DMS 273 (cell line): Measurements from ENCODE around the gene INAVA.

Source experiments
- DNase-seq: peaks from one replicate; lab custom pipeline; 2025; ENCODE audit not compliant: unreplicated experiment; lab: John Stamatoyannopoulos, UW

The INAVA gene, protein sequence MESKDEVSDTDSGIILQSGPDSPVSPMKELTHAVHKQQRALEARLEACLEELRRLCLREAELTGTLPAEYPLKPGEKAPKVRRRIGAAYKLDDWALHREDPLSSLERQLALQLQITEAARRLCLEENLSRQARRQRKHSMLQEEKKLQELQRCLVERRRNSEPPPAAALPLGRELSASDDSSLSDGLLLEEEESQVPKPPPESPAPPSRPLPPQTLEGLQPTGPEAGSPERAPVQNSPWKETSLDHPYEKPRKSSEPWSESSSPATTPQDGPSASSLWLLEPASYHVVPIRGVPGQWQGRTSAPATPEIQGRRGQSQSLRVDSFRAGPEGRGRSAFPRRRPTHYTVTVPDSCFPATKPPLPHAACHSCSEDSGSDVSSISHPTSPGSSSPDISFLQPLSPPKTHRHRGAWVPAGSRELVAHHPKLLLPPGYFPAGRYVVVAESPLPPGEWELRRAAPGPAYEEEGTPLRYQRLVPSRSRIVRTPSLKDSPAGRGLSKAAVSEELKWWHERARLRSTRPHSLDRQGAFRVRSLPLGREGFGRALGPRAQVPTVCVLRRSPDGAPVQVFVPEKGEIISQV

DNA sequence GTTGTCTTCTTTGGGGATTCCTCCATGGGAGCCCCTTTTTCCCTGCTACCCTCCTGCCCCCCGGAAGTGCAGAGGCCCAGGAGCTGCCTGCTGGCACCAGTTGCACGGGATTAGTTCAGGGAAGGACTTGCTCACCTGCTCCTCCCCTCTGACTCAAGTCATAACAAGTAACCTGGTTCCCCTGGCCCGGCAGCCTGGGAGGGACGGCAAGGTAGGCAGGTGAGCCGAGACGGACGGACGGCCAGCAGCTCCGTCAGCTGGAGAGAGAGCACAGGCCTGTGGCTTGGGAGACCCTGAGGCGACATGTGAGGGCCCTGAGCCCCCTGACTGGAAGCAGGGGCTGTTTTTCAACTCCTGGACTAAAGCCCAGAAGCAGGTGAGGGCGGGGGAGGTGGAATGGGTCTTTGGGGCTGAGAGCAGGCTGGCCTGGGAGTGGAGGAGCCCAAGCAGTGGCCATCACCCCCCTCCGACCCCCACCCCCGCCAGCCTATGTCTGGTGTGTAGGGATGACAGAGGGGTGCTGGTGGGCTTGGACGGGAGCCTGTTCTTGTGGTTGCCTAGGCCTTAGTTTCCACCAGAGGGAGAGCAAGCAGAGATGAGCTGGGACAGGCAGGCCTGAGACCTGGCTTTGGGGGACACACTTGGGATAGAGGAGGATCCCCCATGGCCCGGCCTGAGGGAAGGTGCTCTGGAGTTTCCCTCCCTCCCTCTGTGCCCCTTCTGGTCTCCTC is at the start of gene INAVA:
INAVA (plus strand) TSS at position 189 of the 731 bp plus-strand sequence. CDS start 3,501 bp downstream, outside the sequence.
- DNase-seq, result peak; percentile 17

DNA sequence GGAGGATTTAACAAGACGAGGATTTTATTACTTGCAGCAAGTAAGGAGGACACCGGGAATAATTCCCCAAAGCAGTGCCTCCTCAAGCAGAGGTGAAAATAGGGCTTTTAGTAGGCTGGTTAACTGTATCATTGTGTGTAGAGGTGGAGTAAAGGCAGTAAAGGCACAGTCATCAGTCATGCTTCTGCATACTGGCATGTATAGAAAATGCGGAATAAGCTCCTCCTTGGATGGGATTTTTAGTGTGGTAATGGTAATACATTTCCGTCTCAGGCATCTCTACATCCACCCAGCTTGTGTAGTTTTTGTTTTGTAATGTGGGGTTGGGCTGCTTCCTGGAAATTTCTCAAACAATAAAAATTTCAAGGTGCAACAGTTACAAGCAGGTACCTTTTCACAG is 49.3 kb upstream of the INAVA start:
- no peak for DNase-seq

DNA sequence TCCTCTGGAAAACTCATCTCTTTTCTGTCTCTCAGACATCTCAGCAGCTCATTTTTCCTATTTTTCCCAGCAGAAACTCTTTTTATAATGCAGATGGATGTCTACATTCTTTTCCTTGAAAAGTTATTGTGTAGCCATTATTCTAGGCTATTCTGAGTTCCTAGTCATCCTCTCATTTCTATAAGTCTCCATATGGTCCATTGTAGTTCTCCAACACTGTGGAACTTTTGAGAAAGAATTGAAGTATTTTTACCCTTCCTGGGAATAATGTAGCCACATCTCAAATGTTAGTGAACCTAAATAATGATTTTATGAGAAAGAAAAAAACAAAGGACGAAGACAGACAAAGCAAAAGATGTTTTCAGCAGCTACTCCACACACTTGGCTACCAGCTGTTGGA is 48.3 kb upstream of the INAVA start:
- no peak for DNase-seq

DNA sequence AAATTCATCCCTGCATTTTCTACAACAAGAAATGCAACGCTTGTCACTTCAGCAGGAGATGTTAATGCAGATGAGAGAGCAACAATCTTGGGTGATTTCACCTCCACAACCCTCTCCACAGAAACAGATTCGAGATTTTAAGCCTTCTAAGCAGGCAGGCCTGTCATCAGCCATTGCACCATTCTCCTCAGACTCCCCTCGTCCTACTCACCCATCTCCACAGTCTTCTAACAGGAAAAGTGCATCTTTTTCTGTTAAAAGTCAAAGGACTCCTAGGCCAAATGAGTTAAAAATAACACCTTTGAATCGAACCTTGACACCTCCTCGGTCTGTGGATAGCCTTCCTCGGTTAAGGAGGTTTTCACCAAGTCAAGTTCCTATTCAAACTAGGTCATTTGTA is 45.3 kb upstream of the INAVA start:
- DNase-seq, result no peak

DNA sequence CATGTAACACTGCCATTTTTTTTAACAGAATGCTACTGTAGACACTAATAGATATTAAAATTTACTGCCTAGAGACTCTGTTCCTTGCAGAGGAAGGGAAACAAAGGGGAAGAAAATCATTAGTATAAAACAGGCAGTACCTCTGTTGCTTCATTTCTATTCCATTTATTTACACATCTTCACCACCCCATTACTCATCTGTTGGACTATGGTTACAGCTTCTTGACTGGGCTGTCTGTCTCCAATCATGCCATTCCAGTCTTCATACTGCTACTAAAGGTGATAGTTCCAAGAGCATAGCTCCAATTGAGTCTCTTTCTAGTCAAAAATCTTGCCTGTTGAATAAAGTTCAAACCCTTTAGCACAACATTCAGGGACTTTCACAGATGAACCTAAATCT is 44.1 kb upstream of the INAVA start:
- no peak for DNase-seq

DNA sequence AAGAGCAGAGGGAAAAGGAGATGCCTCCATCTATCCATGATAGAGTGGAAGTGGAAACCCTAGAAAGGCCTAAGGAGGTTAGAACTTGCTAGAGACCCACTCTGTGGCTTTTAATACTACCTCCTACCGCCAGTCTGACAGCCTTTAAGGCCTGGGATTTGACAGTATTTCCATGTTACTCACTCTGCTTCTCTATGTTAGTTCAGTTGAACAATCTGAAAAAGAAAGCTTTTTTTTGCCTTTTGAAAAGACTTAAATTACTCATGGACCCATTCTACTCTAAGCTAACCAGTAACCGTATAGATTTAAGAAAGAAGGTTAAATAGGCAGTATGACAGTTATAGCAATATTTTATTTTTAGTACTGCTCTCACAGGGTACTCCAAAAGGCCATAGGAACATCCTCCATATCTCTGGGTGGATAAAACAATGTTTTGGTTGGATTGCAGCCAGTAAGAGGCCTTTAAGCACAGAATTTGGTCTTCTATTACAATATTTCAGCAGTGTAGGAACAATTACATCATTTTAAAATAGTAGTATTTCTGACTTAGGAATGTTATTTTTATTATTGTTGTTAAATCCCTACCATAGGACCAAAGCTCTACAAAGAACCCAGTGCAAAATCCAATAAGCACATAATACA is 37.9 kb upstream of the INAVA start:
- DNase-seq, result no peak

DNA sequence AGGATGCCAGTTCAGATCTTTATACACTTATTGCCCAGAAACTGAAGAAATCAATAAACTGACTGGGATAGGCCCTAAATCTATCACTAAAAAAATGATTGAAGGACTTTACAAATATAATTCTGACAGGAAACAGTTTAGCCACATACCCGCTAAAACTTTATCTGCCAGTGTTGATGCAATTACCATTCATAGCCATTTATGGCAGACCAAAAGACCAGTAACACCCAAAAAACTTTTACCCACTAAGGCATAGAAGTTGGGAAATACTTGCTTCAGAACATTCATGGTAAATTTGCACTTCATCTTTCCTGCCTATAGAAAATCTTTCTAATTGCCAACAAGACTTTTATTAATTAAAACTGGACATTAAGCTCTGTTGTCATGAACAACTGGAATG is 36.9 kb upstream of the INAVA start:
- no peak for DNase-seq

DNA sequence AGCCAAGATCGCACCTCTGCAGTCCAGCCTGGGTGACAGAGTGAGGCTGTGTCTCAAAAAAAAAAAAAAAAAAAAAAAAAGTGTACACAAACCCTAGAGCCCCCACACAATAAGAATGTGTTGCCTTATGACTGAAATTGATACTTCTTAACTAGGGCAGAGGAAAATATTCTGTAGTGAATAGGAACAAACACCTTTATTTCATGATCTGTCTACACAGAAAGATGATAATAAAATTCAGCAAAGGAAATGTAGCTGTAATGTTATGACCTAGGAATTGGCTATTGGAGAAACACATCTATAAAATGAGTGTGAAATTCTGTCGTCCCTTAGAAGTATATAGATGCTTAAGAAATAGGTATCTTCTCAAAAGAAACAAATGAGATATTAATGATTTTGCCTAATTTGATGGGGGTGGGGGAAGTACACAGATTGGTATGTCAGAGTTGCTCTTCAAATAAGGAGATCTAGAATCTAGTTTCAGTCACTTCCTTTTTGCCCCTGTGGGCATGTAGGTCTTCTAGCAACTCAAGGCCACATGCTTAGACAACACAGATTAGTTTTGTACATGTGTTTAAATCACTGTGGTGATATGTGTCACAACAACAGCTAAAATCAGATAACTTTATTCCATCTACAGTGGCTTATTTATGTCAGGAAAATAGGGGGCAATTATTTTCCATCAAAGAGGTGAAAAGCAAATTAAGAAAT is 32.6 kb upstream of the INAVA start:
- peak; percentile 22 for DNase-seq

DNA sequence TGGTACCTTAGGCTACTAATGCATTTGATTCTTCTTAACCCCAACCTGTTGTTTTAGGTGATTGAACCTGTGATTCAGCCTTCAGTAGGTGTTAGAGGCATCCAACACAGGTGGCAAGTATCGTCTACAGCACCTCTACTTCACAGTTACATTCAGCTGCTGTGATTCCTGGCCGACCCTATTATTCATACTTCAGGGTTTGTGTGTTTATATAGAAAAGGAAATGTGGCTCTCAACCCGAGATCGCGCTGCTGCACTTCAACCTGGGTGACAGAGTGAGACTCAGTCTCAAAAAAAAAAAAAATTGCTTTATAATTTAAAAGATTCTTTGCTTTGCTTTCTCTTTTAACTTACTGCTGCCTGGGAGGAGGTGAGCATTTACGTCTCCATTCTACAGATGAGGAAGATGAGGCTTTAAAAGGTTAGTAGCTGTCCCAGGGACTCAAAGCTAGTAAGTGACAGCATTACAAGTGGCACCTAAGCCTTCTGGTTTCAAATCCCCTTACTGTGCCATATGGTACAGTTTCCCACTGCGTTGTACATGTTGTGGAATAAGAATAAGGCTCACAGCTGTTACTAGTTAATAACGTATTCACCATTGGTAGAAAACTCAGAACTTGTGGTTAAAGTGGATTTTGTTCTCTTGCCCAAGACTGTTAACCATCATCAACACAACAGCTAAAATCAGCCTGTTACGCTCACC is 31.8 kb upstream of the INAVA start:
- DNase-seq, result peak; percentile 91

DNA sequence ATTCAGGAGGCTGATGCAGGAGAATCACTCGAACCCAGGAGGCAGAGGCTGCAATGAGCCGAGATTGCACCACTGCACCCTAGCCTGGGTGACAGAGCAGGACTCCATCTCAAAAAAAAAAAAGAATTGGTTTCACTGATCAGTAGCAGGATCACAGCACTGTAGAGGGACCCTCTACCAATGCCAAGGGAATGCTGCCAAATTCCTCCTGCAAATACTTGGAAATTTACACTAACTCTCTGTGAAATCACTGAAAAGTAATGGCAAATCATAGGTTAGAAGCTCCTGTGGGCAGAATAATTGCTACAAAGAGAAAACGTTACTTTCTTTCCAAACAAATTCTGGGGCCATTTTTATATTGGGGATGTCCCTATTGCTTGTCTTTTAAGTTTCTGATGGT is 28.6 kb upstream of the INAVA start:
- DNase-seq, result no peak

DNA sequence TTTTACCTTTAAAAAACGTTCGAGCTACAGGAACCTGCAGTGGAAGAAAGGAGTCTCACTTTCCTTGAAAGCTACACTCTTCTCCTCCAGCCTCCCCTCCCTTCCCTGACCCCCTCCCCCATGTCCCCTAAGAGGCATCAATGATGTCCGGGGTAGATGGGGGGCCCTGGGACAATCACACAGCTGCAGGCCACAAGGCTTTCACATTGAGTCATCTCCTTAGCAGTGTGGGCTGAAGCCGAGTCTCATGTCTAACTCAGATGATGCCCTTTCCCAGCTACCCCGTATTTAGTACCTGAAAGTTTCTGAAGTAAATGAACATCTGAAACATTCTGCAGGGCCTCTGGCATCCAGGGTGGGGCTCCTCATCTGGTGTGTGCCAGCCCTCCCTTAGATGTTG is 28.2 kb upstream of the INAVA start:
- DNase-seq, result peak; percentile 30

DNA sequence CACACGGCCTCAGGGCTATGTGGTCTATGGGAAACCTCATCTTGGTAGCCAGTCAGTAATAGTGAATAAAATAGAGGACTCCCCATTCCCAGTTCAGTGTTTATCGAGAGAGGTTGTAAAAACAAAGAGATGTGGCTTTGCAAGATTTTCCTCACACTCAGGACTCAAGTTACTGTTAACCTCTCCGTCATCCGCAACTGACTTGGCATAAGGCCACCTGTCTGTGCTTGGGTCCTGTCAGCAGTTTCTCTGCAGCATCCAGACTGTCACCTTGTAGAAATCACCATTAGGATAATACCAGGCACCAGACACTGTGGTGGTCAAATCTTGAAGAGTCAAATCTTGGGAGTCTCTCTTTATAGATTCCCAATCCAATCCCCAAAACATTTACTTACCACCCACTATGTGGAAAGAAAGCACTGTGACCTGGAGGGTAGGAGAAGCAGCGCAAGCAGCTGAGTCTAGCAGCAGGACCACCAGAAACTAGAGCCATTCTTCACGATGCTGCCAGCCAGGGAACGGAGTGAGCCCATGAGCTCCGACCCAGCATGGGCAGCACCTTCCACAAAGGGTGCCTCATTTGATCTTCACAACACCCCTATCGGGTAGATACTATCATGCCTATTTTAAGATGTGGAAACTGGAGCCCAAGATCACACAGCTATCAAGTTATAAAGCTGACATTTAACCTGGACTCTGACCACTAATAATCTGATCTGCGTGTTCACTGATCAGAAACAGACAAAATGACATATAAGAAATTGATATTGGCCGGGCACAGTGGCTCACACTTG is 27.5 kb upstream of the INAVA start:
- peak; percentile 63 for DNase-seq

DNA sequence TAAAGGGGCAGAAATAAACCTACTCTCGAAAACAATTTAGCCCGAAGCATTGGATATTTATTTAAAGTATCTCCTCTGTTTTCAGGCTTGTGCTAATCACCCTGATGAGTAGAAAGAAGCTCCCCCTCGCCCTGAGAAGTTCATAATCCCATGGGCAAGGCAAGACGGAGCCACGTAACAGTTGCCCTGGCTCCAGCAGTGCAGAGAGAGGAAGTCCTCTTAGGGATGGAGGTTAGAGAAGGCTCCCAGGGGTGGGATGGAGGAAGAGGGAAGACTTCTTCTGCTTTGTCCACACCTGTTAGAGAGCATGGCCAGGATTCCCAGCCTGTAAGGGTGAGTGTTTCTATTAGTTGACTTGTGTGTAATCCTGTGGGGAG is 25.3 kb upstream of the INAVA start:
- no peak for DNase-seq

DNA sequence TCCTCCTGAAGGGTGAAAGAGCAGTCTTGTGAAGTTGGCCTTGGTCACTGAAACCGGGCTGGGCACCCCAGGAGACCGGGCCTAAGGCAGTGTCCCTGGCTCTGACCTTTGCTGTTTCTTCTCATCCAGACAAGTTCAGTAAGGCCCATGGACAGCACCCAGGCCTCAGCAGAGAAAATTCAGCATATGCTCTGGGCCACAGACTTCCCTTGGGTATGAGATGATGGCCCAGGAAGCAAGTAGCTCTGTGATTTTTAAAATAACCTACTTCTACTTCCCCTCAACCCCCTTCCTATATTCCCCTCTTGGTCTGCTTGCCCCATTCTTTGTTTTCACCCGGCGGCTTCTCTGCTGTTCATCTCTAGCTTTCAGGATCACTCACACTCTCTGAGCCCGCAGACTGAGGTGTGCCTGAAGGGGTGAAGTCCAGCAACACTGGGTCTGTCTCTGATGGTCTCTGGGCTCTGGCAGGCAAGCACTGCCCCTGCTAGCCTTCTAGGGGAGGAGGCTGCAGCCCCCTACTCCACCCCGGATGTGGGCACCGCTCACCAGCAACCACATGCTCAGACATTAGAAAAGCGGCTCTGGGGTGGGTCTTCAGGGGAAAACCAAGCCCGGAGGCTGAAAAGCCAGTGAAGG is 24.8 kb upstream of the INAVA start:
- no peak for DNase-seq

DNA sequence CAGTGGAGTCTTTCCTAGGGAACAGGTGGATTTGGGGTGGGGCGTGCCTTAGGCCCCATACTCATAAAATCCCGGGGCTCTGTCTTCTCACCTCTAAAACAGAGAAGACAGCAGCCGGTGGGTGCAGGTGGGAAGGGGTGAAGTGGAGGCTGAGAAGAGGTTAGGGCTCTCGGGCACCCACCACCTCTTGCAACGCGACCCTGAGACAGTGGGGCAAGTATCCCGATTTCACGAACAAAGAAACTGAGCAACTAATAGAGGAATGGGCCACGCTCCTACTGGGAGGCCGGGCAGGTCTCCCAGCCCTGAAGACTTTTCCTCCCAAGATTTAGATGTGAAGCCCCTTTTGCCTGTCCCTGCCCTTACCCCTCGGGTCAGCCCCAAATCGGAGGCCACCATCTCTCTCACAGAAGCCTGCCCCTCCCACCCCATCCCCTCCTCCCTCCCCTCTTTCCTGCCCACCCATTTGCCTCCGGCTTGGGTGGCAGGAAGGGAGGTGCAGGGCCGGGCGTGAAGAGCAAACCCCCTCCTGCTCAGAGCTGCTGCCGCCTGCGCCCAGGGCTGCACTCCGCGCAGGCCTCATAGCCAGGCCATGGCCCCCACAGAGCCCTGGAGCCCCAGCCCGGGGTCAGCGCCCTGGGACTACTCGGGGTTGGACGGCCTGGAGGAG is 22.1 kb upstream of the INAVA start, which contains the start of gene GPR25:
GPR25 (plus strand) TSS at position 536 of the 670 bp plus-strand sequence; CDS start at position 593, 57 bp downstream.
- no peak for DNase-seq

DNA sequence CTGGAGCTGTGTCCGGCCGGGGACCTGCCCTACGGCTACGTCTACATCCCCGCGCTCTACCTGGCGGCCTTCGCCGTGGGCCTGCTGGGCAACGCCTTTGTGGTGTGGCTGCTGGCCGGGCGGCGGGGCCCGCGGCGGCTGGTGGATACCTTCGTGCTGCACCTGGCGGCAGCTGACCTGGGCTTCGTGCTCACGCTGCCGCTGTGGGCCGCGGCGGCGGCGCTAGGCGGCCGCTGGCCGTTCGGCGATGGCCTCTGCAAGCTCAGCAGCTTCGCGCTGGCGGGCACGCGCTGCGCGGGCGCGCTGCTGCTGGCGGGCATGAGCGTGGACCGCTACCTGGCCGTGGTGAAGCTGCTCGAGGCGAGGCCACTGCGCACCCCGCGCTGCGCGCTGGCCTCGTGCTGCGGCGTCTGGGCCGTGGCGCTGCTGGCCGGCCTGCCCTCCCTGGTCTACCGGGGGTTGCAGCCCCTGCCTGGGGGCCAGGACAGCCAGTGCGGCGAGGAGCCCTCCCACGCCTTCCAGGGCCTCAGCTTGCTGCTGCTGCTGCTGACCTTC is 21.5 kb upstream of the INAVA start:
- DNase-seq, result no peak

DNA sequence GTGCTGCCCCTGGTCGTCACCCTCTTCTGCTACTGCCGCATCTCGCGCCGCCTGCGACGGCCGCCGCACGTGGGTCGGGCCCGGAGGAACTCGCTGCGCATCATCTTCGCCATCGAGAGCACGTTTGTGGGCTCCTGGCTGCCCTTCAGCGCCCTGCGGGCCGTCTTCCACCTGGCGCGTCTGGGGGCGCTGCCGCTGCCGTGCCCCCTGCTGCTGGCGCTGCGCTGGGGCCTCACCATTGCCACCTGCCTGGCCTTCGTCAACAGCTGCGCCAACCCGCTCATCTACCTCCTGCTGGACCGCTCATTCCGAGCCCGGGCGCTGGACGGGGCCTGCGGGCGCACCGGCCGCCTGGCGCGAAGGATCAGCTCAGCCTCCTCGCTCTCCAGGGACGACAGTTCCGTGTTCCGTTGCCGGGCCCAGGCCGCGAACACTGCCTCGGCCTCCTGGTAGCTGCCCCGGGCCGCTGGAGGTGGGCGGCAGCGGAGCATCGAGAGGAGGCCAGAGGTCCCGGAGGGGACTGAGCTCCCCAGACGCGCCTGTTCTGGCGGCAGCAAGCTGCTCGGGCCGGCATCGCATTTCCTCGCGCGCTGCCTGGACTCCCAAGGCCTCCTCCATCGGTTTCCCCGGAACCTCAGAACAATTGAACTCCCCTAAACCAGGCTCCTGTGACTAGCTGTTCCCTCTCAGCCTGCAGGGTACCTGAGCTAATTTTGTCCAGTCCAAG is 20.9 kb upstream of the INAVA start:
- peak; percentile 70 for DNase-seq
